ENCODE results near the gene KCTD17. TPM values are rescaled to one million over a fixed set of nuclear protein-coding genes. Genes with fewer than 3 reads are reported as not detected.
A peak's percentile ranks its signal among the peaks of the same experiment; 100 is the strongest.

Gene KCTD17
- total RNA-seq, 6 experiments from 2014 or later: 39.8 to 46.4 (median 43.3) TPM

GRCh38 chr22:37095113-37095512 lies 43.6 kb downstream of the KCTD17 start:
- no peaks in the 10 kb centered on the region for H3K4me1 Mint-ChIP-seq (ENCODE audit: low read depth)
- H3K9me3 Mint-ChIP-seq: no peaks in the 10 kb centered on the region
- TF ChIP-seq CTCF (IDR thresholded peaks at IDR 0.05): no peak
- H3K36me3 Mint-ChIP-seq (ENCODE audit: low read depth): no peaks in the 10 kb centered on the region
- DNase-seq: no peak
- no peak overlapping the region for H3K27ac Mint-ChIP-seq
- peaks cover 57% of the 10 kb centered on the region for H3K27me3 Mint-ChIP-seq (ENCODE audit: insufficient read depth)
- no peak overlapping the region for H3K4me3 Mint-ChIP-seq

GRCh38 chr22:37097346-37097745 lies 45.8 kb downstream of the KCTD17 start:
- Mint-ChIP-seq H3K27ac (no peak overlapping the region), H3K4me1 (ENCODE audit: low read depth) (no peaks in the 10 kb centered on the region), H3K9me3 (no peaks in the 10 kb centered on the region), H3K36me3 (ENCODE audit: low read depth) (no peaks in the 10 kb centered on the region), H3K4me3 (no peak overlapping the region), H3K27me3 (ENCODE audit: insufficient read depth) (peaks cover 69% of the 10 kb centered on the region)
- DNase-seq: no peak
- no peak for TF ChIP-seq CTCF (IDR thresholded peaks at IDR 0.05)

GRCh38 chr22:37098976-37099591 lies 47.5 kb downstream of the KCTD17 start:
- TF ChIP-seq CTCF (IDR thresholded peaks at IDR 0.05): peak; percentile 56; the same call in 1 of the 2 replicates
- Mint-ChIP-seq H3K4me3 (no peak overlapping the region), H3K36me3 (ENCODE audit: low read depth) (no peaks in the 10 kb centered on the region), H3K27ac (no peak overlapping the region), H3K27me3 (ENCODE audit: insufficient read depth) (peaks cover 72% of the 10 kb centered on the region), H3K9me3 (no peaks in the 10 kb centered on the region), H3K4me1 (ENCODE audit: low read depth) (no peaks in the 10 kb centered on the region)
- DNase-seq: no peak

- TF ChIP-seq CTCF (IDR thresholded peaks at IDR 0.05): no peak
- Mint-ChIP-seq H3K4me3 (no peak overlapping the region), H3K9me3 (no peaks in the 10 kb centered on the region), H3K36me3 (ENCODE audit: low read depth) (no peaks in the 10 kb centered on the region), H3K27me3 (ENCODE audit: insufficient read depth) (peaks cover 66% of the 10 kb centered on the region), H3K4me1 (ENCODE audit: low read depth) (no peaks in the 10 kb centered on the region), H3K27ac (no peak overlapping the region)
- DNase-seq: no peak
Measured at GRCh38 chr22:37100589-37101127, 49.1 kb downstream of the KCTD17 start.

GRCh38 chr22:37101311-37102066 lies 49.9 kb downstream of the KCTD17 start:
- Mint-ChIP-seq H3K27ac (no peak overlapping the region), H3K4me1 (ENCODE audit: low read depth) (no peaks in the 10 kb centered on the region), H3K27me3 (ENCODE audit: insufficient read depth) (peaks cover 63% of the 10 kb centered on the region)

More at GRCh38 chr22:37101311-37102066, 49.9 kb downstream of the KCTD17 start:
- DNase-seq: no peak
- Mint-ChIP-seq H3K36me3 (ENCODE audit: low read depth) (no peaks in the 10 kb centered on the region), H3K4me3 (no peak overlapping the region), H3K9me3 (no peaks in the 10 kb centered on the region)
- no peak for TF ChIP-seq CTCF (IDR thresholded peaks at IDR 0.05)
